ENCODE measurements around the gene CSRP1.

- TF ChIP-seq CTCF (IDR thresholded peaks at IDR 0.05), result no peak
- no peak for TF ChIP-seq POLR2A (IDR thresholded peaks at IDR 0.05)
These were observed 20.7 kb downstream of the CSRP1 start for GRCh38 chr1:201486187-201486586.

All from right lobe of liver (tissue), 4 donors.